GM12878 (cell line): ENCODE results near the gene PPP6R2. TPM values are rescaled to one million over a fixed set of nuclear protein-coding genes. Genes with fewer than 3 reads are reported as not detected.

Experiments used
- ATAC-seq: fragments of 200-7000 bp; cut with Tn5 transposase; 3 replicates; pipeline ENCODE4 v1.9.1; 2020; ENCODE audit warnings: mild to moderate bottlenecking, moderate library complexity
- BruUV-seq: library from RNA; stranded (reverse); fragments of 400-500 nt; replicated peaks from 2 replicates; lab custom pipeline; 2021; lab: Mats Ljungman, UMichigan
- CTCF ChIA-PET: fragments of 300-600 bp; sonication (Branson Sonifier 250); formaldehyde crosslinking; extraction: SDS; loops from one replicate; lab custom pipeline; 2021; ENCODE audit warnings: inconsistent platforms; lab: Yijun Ruan, JAX
- POLR2A ChIA-PET: fragments of 350-600 bp; formaldehyde crosslinking; extraction: SDS; loops from one replicate; lab custom pipeline; 2021; ENCODE audit warnings: inconsistent platforms; lab: Charles Lee
- RAD21 ChIA-PET: fragments of 300-600 bp; sonication (Branson Sonifier 250); formaldehyde crosslinking; loops from one replicate; lab custom pipeline; 2023; ENCODE audit warnings: antibody characterized with exemption; ENCODE audit not compliant: unreplicated experiment; lab: Charles Lee
- SMC1A ChIA-PET: fragments of 300-600 bp; sonication (Branson Sonifier 250); formaldehyde crosslinking; loops from one replicate; lab custom pipeline; 2023; ENCODE audit not compliant: unreplicated experiment, uncharacterized antibody; lab: Charles Lee
- DNase-seq: peaks from one replicate; pipeline ENCODE4 v3.0.0-alpha.2; 2011; ENCODE audit warnings: low read depth, low spot score
- FAIRE-seq: peaks from 3 replicates; lab custom pipeline; 2011; peaks lifted over from hg19 to GRCh38; lab: Jason Lieb, UNC
- H2AFZ ChIP-seq: 2 replicates; pipeline ENCODE4 v1.6.0; 2011; ENCODE audit warnings: low read depth, low read length, control low read depth; ENCODE audit not compliant: control insufficient read depth
- H3K27ac ChIP-seq: 2 replicates; pipeline ENCODE4 v1.5.1; 2011; ENCODE audit warnings: control low read depth; ENCODE audit not compliant: control insufficient read depth, insufficient read depth
- H3K27me3 ChIP-seq, 2 experiments: replicated peaks in 1 of 2; 2 replicates each; pipeline versions ENCODE4 v1.6.0 to v1.6.1; 2011; ENCODE audit warnings: low read length in 1 of 2; ENCODE audit not compliant: control insufficient read depth in 2 of 2, insufficient read depth in 2 of 2
- H3K36me3 ChIP-seq, 2 experiments: 2 replicates each; pipeline ENCODE4 v1.5.1; 2011; ENCODE audit warnings: low read length in 1 of 2; ENCODE audit not compliant: control insufficient read depth in 2 of 2, insufficient read depth in 2 of 2
- H3K4me1 ChIP-seq: 2 replicates; pipeline ENCODE4 v1.6.1; 2011; ENCODE audit warnings: mild to moderate bottlenecking, low read length, moderate library complexity, mixed read lengths; ENCODE audit not compliant: control insufficient read depth, insufficient read depth
- H3K4me2 ChIP-seq: 2 replicates; pipeline ENCODE4 v1.6.0; 2011; ENCODE audit warnings: control low read depth; ENCODE audit not compliant: control insufficient read depth, insufficient read depth
- H3K4me3 ChIP-seq: fragments of 200-600 bp; sonication (generic); 2 replicates; pipeline ENCODE4 v1.5.1; 2016
- H3K79me2 ChIP-seq: 2 replicates; pipeline ENCODE4 v1.6.0; 2011; ENCODE audit warnings: low read length; ENCODE audit not compliant: control insufficient read depth, insufficient read depth
- H3K9ac ChIP-seq: 2 replicates; pipeline ENCODE4 v1.8.0; 2011; ENCODE audit warnings: low read length, control low read depth, mixed read lengths; ENCODE audit not compliant: control insufficient read depth, insufficient read depth
- H3K9me3 ChIP-seq: replicated peaks from 3 replicates; pipeline ENCODE4 v1.5.1; 2011; ENCODE audit warnings: mild to moderate bottlenecking, low read length; ENCODE audit not compliant: control insufficient read depth, insufficient read depth
- H4K20me1 ChIP-seq: 2 replicates; pipeline ENCODE4 v1.6.0; 2011; ENCODE audit not compliant: control insufficient read depth, insufficient read depth
- BACH1 ChIP-seq: fragments of 450-650 bp; IDR thresholded peaks from 2 replicates; pipeline ENCODE4 v1.6.1; 2017; ENCODE audit warnings: mild to moderate bottlenecking, borderline replicate concordance
- ELK1 ChIP-seq: IDR thresholded peaks from 2 replicates; pipeline ENCODE4 v1.6.1; 2012; ENCODE audit warnings: low read depth, low read length, improper control_type of control experiment
- LARP7 ChIP-seq: fragments of 450-650 bp; IDR thresholded peaks from 2 replicates; pipeline ENCODE4 v1.6.1; 2017; ENCODE audit warnings: mild to moderate bottlenecking
- NFXL1 ChIP-seq: fragments of 450-650 bp; IDR thresholded peaks from 2 replicates; pipeline ENCODE4 v1.6.1; 2017; ENCODE audit warnings: antibody characterized with exemption, mild to moderate bottlenecking, borderline replicate concordance
- NFYA ChIP-seq: IDR thresholded peaks from 2 replicates; pipeline ENCODE4 v1.6.1; 2011; ENCODE audit warnings: low read depth, mild to moderate bottlenecking, low read length, improper control_type of control experiment, borderline replicate concordance
- SPI1 ChIP-seq: IDR thresholded peaks from 2 replicates; pipeline ENCODE4 v1.6.1; 2011; ENCODE audit warnings: low read depth, mild to moderate bottlenecking, low read length, moderate library complexity, borderline replicate concordance; ENCODE audit not compliant: insufficient read depth
- ZNF274 ChIP-seq: IDR thresholded peaks from one replicate; pipeline ENCODE4 v1.8.0; 2011; ENCODE audit not compliant: insufficient read length, insufficient read depth
- ZNF592 ChIP-seq: fragments of 450-650 bp; IDR thresholded peaks from 2 replicates; pipeline ENCODE4 v1.6.1; 2017; ENCODE audit warnings: mild to moderate bottlenecking, moderate library complexity
- WGBS: methylation state at CpG from one replicate; pipeline ENCODE4 v1.1.6; 2016; ENCODE audit warnings: low lambda C conversion rate; ENCODE audit not compliant: insufficient replicate concordance, insufficient coverage; ENCODE audit errors: missing lambda C conversion rate; 5-methylcytosine and 5-hydroxymethylcytosine counted together
- in situ Hi-C: fragments of 300-500 bp; cut with MboI; formaldehyde crosslinking; loops from 9 replicates; pipeline ENCODE4 v1.14.3; 2018; ENCODE audit warnings: mixed read lengths
- intact Hi-C: fragments of 100-400 bp; cut with micrococcal nuclease; formaldehyde crosslinking; loops from one replicate; pipeline ENCODE4 v1.14.2; 2022; ENCODE audit not compliant: unreplicated experiment
- polyA plus RNA-seq, 11 experiments: library from polyadenylated mRNA; depleted of rRNA in 4 of 11; unstranded in 6 of 11; stranded (reverse) in 5 of 11; fragments of >200 nt; fragmentation: Nextera tagmentation in 4 of 11; fragmentation: Illumina TruSeq in 1 of 11; extraction: Ambion mirVana in 4 of 11; extraction: Trizol in 1 of 11; gene quantifications; 1 replicate in 1 of 11; 2 replicates in 10 of 11; pipeline versions ENCODE4 v1.2.1 to v1.2.3, GENCODE V29; 2011 to 2016; ENCODE audit warnings: inconsistent platforms in 2 of 11, missing spikeins in 2 of 11, low read depth in 1 of 11
- total RNA-seq, 4 experiments: library from RNA; depleted of rRNA in 3 of 4; stranded (reverse); fragments of >200 nt in 3 of 4; fragmentation: Illumina TruSeq in 1 of 4; extraction: Trizol in 1 of 4; gene quantifications; 2 replicates each; pipeline versions ENCODE4 v1.2.1 to v1.2.3, GENCODE V29; 2013 to 2021
- TF ChIP-seq, protein P1 (sequence below): IDR thresholded peaks from 2 replicates; pipeline ENCODE4 v1.6.1; 2012; ENCODE audit warnings: low read length, inconsistent platforms

PPP6R2 gene
- total and polyA plus RNA-seq, 10 of the 15 experiments (the other 5 are each of a cell fraction or from before 2014, with no cell fraction given): 0.29 to 52.6 (median 25.4) TPM

GRCh38 chr22:50420015-50420414, 76.9 kb downstream of the PPP6R2 start:
- ChIA-PET CTCF (no interaction called here), SMC1A (no interaction called here), POLR2A (no interaction called here), RAD21 (no interaction called here)
- H4K20me1 ChIP-seq: no peaks in the 10 kb centered on the region
- no peak for DNase-seq
- intact Hi-C loops (no loop called here), in situ Hi-C loops (no loop called here)
- TF ChIP-seq LARP7: no peak
- TF ChIP-seq SPI1: no peak
- no peak overlapping the region for H3K4me3 ChIP-seq
- no peak overlapping the region for H2AFZ ChIP-seq
- H3K4me2 ChIP-seq: no peak overlapping the region
- no peak for FAIRE-seq
- no peaks in the 10 kb centered on the region for H3K27me3 ChIP-seq
- 99% methylated on average over 10 of the region's 10 CpGs for WGBS
- H3K79me2 ChIP-seq: no peaks in the 10 kb centered on the region
- no peak overlapping the region for H3K9ac ChIP-seq
- no peak for ATAC-seq
- no peak overlapping the region for H3K27ac ChIP-seq
- H3K36me3 ChIP-seq: peaks cover 26 to 43% of the 10 kb centered on the region in 2 experiments
- no peaks in the 10 kb centered on the region for H3K9me3 ChIP-seq
- H3K4me1 ChIP-seq: no peaks in the 10 kb centered on the region
- BruUV-seq: no TSS peak

GRCh38 chr22:50420581-50420980, 77.5 kb downstream of the PPP6R2 start:
- in situ Hi-C loops: no loop called here
- ChIA-PET POLR2A (interaction anchor here (0.5 kb wide), 1 partner anchor 10 kb away, joined by 5 read pairs; no protein-coding TSS in a partner anchor), SMC1A (no interaction called here), RAD21 (no interaction called here), CTCF (no interaction called here)
- ATAC-seq (no peak), FAIRE-seq (no peak), DNase-seq (no peak)
- Histone ChIP-seq H3K27ac (no peak overlapping the region), H2AFZ (no peak overlapping the region), H3K36me3 (peaks cover 27 to 38% of the 10 kb centered on the region in 2 experiments), H3K9me3 (no peaks in the 10 kb centered on the region), H3K4me3 (no peak overlapping the region), H3K4me2 (no peak overlapping the region), H3K27me3 (no peaks in the 10 kb centered on the region), H4K20me1 (no peaks in the 10 kb centered on the region), H3K4me1 (no peaks in the 10 kb centered on the region), H3K79me2 (no peaks in the 10 kb centered on the region), H3K9ac (no peak overlapping the region)
- intact Hi-C loops: no loop called here
- BruUV-seq: no TSS peak
- WGBS: 88% methylated on average over 12 of the region's 12 CpGs
- TF ChIP-seq BACH1 (no peak), ZNF592 (no peak), NFXL1 (no peak), ZNF274 (no peak), ELK1 (no peak), NFYA (no peak)
- TF ChIP-seq, protein P1, sequence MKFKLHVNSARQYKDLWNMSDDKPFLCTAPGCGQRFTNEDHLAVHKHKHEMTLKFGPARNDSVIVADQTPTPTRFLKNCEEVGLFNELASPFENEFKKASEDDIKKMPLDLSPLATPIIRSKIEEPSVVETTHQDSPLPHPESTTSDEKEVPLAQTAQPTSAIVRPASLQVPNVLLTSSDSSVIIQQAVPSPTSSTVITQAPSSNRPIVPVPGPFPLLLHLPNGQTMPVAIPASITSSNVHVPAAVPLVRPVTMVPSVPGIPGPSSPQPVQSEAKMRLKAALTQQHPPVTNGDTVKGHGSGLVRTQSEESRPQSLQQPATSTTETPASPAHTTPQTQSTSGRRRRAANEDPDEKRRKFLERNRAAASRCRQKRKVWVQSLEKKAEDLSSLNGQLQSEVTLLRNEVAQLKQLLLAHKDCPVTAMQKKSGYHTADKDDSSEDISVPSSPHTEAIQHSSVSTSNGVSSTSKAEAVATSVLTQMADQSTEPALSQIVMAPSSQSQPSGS: no peak
